ENCODE data around the gene EN2.

- TF ChIP-seq CTCF (IDR thresholded peaks at IDR 0.05) (no peak), POLR2A (IDR thresholded peaks at IDR 0.05) (no peak)
These were observed 7.4 kb upstream of the EN2 start for GRCh38 chr7:155450558-155450969.

Data from right lobe of liver (tissue), 4 donors.